Activated naive CD4-positive, alpha-beta T cell treated with Interleukin-2 at 50 U/mL for 16 hours (primary cell): ENCODE results near the gene KRTAP4-16.
"Not testable (repeated sequence)": the region's sequence is repeated elsewhere in the genome, so short reads cannot be mapped to it uniquely, and the experiment has no call there.

Source experiments
- DNase-seq: peaks from one replicate; pipeline ENCODE4 v3.0.0-alpha.2; 2020

KRTAP4-16 gene

DNA sequence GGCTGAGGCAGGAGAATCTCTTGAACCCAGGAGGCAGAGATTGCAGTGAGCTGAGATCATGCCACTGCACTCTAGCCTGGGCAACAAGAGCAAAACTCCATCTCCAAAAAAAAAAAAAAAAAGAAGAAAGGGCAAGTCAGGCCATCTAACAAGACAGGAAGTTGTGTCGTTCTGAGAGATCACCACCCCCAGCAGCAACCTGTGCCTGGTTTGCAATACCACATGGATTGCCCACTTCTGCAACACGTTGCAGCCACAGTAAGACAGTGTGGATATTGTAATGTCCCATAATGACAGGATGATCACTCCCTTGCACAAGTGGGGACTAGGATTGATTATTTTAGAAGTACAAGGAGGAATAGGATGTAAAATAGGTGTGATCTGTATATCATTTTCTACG, 33.0 kb downstream of the KRTAP4-16 start:
- DNase-seq: no peak

DNA sequence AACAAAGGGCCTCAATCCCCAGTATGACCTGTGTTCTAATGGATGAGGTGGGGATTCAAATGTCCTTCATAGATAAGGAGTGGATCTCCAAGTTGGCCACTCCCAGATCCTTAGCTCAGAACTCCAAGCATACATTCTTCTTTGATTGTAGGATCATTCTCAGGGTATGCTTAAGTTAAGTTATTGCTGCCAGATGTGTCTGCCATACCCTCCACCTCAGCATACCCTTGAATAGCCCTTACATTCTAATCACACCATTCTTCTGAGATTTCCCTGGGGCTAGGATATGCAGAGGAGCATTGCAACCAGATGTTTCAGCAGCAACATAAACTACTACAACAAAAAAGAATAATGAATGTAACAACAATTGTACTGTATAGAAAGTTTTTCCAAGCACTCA, 34.7 kb downstream of the KRTAP4-16 start:
- no peak for DNase-seq

DNA sequence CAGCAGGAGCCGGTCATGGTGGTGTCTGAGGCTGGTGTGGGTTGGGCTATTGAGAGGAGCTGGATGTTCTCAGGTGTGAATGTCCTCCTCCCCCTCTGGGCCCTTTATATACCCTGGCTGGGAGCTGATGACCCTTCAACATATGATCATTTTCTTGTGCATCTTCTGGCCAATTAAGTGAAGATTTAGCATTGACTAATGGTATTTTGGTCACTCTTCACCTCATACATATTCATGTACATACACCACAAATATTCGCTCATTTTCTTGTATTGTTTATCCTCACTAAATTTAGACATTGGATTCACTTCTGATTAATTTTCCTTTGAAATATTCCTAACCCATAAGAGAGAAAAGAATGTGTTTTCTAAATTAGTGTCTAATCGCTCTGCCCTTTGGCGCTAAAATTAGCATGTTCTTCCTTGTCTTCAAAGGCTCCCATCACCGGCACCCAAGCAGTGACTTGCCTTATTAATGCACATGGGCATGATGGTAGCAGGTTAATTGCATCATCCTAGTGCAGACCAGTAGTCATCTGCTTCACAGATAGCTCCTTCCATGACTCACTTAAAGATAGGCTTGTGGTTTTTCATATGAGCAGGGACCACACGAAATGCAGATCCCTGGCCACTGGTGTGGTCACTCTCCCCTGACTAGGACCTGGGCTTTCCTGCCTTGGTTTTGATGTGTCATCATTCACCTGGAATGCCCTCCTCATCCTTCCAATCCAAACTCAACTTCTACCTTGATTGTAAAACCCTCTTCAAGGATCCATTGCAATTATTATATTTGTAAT, 36.0 kb downstream of the KRTAP4-16 start, which contains the start of gene KRTAP2-4:
KRTAP2-4 (minus strand) TSS at position 51 of the 796 bp plus-strand sequence; CDS start at position 17, 34 bp downstream.
- DNase-seq: no peak

DNA sequence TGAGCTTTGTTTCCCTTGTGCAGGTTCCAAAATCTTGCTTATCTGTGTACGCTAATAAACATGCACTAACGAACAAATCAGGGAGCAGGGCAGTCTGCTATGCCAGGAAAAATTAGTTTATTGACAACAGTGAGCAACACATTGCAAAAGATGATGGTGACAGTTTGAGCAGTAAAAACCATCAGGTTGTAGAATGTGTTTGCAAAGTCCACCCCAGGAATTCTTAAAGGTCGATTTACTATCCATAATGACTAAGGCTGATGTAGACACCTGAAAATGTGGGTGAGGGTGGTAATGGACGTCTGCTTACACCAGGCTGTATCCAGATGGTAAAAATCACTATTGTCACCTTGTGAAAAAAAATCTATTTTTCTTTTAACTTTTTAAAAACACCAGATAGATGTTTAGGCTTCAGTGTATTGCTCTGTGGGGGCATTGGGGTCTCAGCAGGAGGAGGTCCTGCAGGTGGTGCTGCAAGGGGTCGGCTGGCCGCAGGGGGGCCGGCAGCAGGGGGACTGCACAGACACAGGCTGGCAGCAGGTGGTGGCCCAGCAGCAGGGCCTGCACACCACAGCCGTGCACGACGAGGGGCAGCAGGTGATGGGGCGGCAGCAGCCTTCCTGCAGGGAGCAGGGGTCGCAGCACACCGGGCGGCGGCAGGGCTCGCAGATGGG, 36.9 kb downstream of the KRTAP4-16 start:
- not testable (repeated sequence) for DNase-seq

DNA sequence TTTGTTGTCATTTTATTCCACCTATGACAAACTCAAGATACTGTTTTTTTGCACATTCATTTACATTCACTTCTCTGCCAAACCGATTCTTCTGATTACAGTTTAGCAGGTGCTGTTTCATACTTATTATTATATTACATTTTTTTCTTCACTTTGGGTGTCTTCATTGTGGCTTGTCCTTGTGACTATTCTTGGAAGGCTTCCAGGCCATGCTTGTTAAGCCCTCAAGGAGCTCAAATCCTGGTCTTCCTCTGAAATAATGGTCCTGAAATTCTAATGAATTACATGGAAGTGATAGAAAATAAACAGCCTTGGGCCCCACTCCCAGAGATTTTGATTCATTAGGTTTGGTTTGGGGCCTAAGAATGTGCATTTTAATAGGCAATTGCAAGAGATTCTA, 37.7 kb downstream of the KRTAP4-16 start:
- DNase-seq: no peak

DNA sequence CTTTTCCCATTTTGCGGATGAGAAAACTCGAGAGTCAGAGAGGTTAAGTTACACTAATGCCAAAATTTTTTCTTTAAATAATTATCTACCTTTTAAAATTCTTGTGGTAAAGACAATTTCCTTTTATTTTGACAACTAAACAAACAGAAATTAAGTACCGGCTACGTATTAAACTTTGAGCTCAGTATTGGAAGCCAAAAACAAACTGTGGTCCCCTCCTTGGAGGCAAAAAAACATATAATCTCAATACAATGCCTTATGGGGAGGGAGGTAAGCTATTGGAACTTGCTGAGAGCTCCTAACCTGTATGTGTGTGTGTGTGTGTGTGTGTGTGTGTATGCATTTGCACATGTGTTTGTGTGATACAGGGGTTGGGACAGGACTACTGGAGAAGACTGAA, 38.6 kb downstream of the KRTAP4-16 start:
- DNase-seq: no peak

DNA sequence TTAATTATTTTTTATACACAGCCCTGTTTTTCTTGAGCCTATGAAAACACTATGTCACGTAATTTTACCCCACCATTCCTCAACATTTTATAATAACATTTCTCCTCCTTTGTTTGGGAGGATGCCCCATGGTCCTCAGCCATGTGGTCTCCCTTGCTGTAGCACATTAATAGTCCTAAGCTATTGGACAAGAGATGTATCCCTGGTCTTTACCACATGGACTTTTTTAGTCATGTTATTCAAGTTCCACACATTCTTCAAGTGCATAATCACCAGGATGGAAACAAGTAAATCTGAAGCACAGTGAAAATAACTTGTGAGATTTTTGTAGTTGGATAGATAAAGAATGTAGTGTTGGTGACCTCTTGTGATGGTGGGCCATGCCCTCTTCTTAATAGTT, 40.0 kb downstream of the KRTAP4-16 start:
- no peak for DNase-seq

DNA sequence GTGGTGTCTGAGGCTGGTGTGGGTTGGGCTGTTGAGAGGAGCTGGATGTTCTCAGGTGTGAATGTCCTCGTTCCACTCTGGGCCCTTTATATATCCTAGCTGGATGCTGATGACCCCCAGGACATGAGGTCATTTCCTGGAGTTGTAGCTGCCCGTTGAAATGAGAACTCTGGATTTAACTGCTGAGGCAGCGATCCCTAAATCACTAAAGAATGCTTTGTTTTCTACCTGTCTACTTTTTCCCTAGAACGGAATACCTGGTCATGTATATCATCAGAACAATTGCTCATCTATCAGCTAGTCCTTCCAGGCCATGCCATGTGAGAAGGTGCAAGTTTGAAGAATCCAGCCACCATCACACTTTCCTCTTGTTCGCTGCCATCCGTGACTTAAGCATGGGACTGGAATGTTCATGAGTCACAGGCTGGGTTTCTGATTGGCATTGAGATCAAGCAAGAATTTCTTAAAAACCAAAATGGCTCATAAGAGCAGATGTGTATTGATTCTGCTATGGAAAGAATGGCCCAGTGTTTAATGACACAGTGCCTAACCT, 41.9 kb downstream of the KRTAP4-16 start, which contains the start of gene KRTAP2-3:
KRTAP2-3 (minus strand) TSS at position 63 of the 553 bp plus-strand sequence. CDS start 64 bp downstream, outside the sequence.
- no peak for DNase-seq

DNA sequence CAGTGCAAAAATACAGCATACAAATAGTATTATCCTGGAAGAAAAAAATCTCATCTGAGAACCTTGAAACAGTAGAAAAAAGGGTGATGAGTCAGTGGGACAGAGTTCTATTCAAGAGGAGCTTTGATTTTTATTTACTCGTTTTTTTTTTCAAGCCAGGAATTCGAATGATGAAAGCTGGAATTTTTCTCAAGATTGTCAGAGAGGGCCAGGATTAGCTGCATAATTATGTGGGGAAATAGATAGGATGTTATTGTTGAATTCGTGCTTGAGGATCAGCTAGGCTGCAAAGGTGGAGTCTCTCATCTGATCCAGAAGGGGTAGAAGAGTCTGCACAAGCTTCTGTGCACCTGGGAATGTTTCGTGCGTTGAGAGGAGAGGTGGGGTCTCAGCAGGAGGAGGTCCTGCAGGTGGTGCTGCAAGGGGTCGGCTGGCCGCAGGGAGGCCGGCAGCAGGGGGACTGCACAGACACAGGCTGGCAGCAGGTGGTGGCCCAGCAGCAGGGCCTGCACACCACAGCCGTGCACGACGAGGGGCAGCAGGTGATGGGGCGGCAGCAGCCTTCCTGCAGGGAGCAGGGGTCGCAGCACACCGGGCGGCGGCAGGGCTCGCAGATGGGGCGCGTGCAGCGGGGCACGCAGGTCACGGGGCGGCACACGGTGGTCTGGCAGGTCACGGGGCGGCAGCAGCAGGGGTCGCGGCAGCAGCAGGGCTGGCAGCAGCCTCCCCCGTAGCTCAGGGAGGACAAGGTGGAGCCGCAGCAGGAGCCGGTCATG, 42.5 kb downstream of the KRTAP4-16 start:
- DNase-seq: not testable (repeated sequence)

DNA sequence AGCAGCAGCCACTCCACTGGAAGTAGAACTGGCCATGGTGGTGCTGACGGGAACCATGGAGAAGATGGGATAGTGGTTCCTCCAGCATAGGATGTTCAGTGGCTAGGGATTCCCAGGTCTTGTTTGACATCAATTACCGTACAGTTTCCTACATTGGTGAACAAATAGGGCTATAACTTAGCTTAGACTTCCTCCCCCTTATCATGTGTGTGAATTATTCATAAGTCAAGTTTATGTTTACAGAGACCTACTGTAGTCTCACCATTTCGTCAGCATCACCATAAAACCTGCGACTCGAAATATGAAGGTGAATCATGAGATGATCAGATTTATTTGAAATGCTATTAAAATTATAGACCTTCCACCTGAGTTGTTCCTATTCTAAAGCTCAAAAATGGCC, 43.3 kb downstream of the KRTAP4-16 start:
- DNase-seq: no peak

DNA sequence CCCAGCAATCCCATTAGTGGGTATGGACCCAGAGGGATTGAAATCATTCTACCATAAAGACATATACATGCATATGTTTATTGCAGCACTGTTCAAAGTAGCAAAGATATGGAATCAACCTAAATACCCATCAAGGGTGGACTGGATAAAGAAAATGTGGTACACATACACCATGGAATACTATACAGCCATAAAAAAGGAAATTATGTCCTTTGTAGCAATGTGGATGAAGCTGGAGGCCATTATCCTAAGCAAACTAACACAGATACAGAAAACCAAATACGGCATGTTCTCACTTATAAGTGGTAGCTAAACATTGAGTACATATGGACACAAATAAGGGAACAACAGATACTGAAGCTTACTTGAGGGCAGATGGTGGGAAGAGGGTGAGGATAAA, 44.5 kb downstream of the KRTAP4-16 start:
- DNase-seq: no peak

DNA sequence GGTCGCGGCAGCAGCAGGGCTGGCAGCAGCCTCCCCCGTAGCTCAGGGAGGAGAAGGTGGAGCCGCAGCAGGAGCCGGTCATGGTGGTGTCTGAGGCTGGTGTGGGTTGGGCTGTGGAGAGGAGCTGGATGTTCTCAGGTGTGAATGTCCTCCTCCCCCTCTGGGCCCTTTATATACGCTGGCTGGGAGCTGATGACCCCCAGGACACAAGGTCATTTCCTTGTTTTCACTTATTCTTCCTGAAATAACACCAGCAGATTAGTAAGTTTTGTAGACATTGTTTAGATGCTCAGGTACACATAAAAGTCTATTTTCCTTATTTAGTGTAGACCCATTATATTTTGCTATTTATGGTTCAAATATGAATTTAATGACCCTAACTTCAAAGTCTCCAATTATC, 46.9 kb downstream of the KRTAP4-16 start, which contains the start of gene KRTAP2-2:
KRTAP2-2 (minus strand) TSS at position 101 of the 400 bp plus-strand sequence; CDS start at position 82, 19 bp downstream.
- DNase-seq: not testable (repeated sequence)

DNA sequence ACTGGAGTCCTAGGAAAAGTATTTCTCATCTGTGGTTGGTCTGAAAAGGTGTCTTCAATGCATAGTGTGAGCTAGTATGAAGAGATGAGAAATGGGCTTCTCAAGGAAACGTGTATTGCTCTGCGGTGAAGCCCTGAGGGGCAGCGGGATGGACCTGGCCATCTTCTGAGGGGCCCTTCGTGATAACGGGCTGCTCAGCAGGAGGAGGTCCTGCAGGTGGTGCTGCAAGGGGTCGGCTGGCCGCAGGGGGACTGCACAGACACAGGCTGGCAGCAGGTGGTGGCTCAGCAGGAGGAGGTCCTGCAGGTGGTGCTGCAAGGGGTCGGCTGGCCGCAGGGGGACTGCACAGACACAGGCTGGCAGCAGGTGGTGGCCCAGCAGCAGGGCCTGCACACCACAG, 47.5 kb downstream of the KRTAP4-16 start:
- DNase-seq: not testable (repeated sequence)

DNA sequence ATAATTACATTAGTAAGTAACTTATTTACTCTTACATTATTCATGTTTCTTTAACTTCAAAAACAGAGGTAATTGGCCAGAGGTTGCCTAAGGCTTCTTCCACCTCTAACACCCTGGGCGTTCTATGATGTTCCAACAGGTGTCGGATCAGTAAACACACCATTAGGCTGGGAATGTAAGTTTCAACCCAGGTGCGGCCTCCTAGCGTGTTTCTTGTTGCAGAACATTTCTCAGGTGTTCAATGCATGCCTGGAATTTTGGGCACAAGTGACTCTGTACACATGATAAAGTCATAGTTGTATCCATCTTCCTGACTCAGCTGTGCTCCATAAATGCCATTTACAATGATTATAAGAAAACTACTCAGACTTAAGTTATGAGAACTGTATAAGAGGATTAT, 48.0 kb downstream of the KRTAP4-16 start:
- no peak for DNase-seq

DNA sequence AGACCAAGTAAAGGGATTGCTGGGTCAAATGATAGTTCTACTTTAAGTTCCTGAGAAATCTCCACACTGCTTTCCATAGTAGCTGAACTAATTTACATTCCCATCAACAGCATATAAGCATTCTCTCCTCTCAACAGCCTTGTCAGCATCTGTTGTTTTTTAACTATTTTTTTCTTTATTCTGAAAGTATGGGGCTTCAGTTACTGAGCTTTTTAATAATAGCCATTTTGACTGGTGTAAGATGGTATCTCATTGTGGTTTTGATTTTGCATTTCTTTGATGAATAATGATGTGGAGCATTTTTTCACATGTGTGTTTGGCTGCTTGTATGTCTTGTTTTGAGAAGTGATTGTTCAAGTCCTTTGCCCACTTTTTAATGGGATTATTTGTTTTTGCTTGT, 49.4 kb downstream of the KRTAP4-16 start:
- DNase-seq: no peak
